Measurements from ENCODE around the gene CATSPERZ. TPM values are rescaled to one million over a fixed set of nuclear protein-coding genes. Genes with fewer than 3 reads are reported as not detected.

The CATSPERZ gene
- polyA plus RNA-seq, 4 donors: 0.15 to 0.58 TPM; not detected in 2

DNA sequence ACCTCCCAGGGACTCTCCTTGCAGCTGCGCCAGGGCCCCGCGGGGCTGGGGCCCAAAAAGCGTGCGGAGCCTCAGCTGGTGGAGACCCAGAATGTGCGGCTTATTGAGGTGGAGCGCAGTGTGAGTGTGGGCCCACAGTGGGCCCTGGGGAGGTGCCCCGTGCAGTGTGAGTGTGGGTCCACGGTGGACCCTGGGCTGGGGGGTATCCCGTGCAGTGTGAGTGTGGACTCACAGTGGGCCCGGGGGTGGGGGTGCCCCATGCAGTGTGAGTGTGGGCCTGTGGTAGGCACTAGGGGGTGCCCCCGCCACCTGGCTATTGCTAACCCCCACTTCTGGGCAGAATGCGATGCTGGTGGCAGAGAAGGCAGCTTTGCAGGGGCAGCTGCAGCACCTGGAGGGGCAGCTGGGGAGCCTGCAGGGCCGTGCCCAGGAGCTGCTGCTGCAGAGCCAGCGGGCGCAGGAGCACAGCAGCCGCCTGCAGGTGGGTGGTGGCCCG, 51.0 kb downstream of the CATSPERZ start:
- H3K27me3 ChIP-seq (ENCODE audit: control insufficient read depth in 3 of 3, insufficient read depth in 3 of 3, low read length in 3 of 3): no peaks in the 10 kb centered on the region
- peaks cover 0 to 7% (median 0%) of the 10 kb centered on the region in 3 donors for H3K4me1 ChIP-seq (ENCODE audit: control insufficient read depth in 3 of 3, insufficient read depth in 2 of 3, low read depth in 1 of 3, low read length in 2 of 3)
- no peak overlapping the region for H3K27ac ChIP-seq (ENCODE audit: low read depth in 1 of 3, low read length in 2 of 3)
- peaks cover 0 to 10% (median 0%) of the 10 kb centered on the region in 3 donors for H3K36me3 ChIP-seq (ENCODE audit: control insufficient read depth in 3 of 3, insufficient read depth in 2 of 3, low read depth in 1 of 3, low read length in 3 of 3)
- no peak for FAIRE-seq
- 87 to 93% (median 88%) methylated on average over 13 to 18 of the region's 18 CpGs for WGBS, 3 donors
- no peak for DNase-seq
- no peak overlapping the region for H3K4me3 ChIP-seq (ENCODE audit: low read depth in 1 of 3, low read length in 3 of 3)
- H3K9me3 ChIP-seq (ENCODE audit: control insufficient read depth in 2 of 2, insufficient read depth in 1 of 2, low read depth in 1 of 2, low read length in 1 of 2): no peaks in the 10 kb centered on the region

- FAIRE-seq: no peak
- Histone ChIP-seq H3K4me1 (ENCODE audit: control insufficient read depth in 3 of 3, insufficient read depth in 2 of 3, low read depth in 1 of 3, low read length in 2 of 3) (peaks cover 0 to 14% (median 0%) of the 10 kb centered on the region in 3 donors), H3K9me3 (ENCODE audit: control insufficient read depth in 2 of 2, insufficient read depth in 1 of 2, low read depth in 1 of 2, low read length in 1 of 2) (no peaks in the 10 kb centered on the region), H3K36me3 (ENCODE audit: control insufficient read depth in 3 of 3, insufficient read depth in 2 of 3, low read depth in 1 of 3, low read length in 3 of 3) (peaks cover 0 to 10% (median 0%) of the 10 kb centered on the region in 3 donors), H3K27ac (ENCODE audit: low read depth in 1 of 3, low read length in 2 of 3) (no peak overlapping the region), H3K27me3 (ENCODE audit: control insufficient read depth in 3 of 3, insufficient read depth in 3 of 3, low read length in 3 of 3) (no peaks in the 10 kb centered on the region), H3K4me3 (ENCODE audit: low read depth in 1 of 3, low read length in 3 of 3) (no peak overlapping the region)
- 91 to 93% (median 92%) methylated on average over 29 to 33 of the region's 33 CpGs for WGBS, 3 donors
- no peak for DNase-seq
Observed at GRCh38 chr11:64352099-64352994, 52.2 kb downstream of the CATSPERZ start.

- H3K36me3 ChIP-seq (ENCODE audit: control insufficient read depth in 3 of 3, insufficient read depth in 2 of 3, low read depth in 1 of 3, low read length in 3 of 3): peaks cover 0 to 10% (median 0%) of the 10 kb centered on the region in 3 donors
- no peaks in the 10 kb centered on the region for H3K27me3 ChIP-seq (ENCODE audit: control insufficient read depth in 3 of 3, insufficient read depth in 3 of 3, low read length in 3 of 3)
- H3K4me3 ChIP-seq (ENCODE audit: low read depth in 1 of 3, low read length in 3 of 3): no peak overlapping the region
- FAIRE-seq: no peak
- WGBS, 3 donors: 63 to 87% (median 68%) methylated on average over 26 to 34 of the region's 34 CpGs
- H3K27ac ChIP-seq (ENCODE audit: low read depth in 1 of 3, low read length in 2 of 3): no peak overlapping the region
- DNase-seq: no peak
- no peaks in the 10 kb centered on the region for H3K9me3 ChIP-seq (ENCODE audit: control insufficient read depth in 2 of 2, insufficient read depth in 1 of 2, low read depth in 1 of 2, low read length in 1 of 2)
- H3K4me1 ChIP-seq (ENCODE audit: control insufficient read depth in 3 of 3, insufficient read depth in 2 of 3, low read depth in 1 of 3, low read length in 2 of 3): peaks cover 0 to 22% (median 2%) of the 10 kb centered on the region in 3 donors
Observed at GRCh38 chr11:64352995-64353714, 53.0 kb downstream of the CATSPERZ start.

DNA sequence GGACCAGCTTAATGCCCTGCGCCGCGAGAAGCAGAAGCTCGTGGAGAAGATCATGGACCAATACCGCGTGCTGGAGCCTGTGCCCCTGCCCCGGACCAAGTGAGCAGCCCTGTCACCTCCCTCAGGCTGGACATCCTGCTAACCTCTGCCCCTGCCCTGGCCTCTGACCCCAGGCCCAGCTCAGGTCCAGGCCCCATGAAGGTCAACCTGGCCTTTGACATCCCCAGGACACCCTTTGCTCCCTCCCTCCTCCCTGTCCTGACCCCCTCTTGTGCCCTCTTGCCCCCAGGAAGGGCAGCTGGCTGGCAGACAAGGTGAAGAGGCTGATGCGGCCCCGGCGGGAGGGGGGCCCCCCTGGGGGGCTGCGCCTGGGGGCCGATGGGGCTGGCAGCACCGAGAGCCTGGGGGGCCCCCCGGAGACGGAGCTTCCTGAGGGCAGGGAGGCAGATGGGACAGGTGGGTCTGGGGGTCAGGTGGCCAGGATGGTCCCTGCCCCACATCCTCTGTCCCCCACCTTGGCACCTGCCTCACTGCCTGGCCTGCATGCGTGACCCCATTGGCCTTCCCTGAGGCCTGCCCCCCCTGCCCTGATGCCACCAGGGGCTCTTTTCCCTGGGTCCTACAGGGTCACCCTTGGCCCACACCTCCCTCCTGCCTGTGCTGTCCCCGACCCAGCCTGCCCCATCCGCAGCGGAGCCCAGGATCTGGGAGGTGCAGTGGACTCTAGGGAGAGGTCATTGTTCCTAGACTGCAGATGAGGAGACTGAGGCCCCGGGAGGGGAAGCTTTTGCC, 53.8 kb downstream of the CATSPERZ start:
- FAIRE-seq (no peak), DNase-seq (no peak)
- Histone ChIP-seq H3K27me3 (ENCODE audit: control insufficient read depth in 3 of 3, insufficient read depth in 3 of 3, low read length in 3 of 3) (no peaks in the 10 kb centered on the region), H3K4me3 (ENCODE audit: low read depth in 1 of 3, low read length in 3 of 3) (no peak overlapping the region), H3K27ac (ENCODE audit: low read depth in 1 of 3, low read length in 2 of 3) (no peak overlapping the region), H3K4me1 (ENCODE audit: control insufficient read depth in 3 of 3, insufficient read depth in 2 of 3, low read depth in 1 of 3, low read length in 2 of 3) (peaks cover 0 to 28% (median 6%) of the 10 kb centered on the region in 3 donors), H3K36me3 (ENCODE audit: control insufficient read depth in 3 of 3, insufficient read depth in 2 of 3, low read depth in 1 of 3, low read length in 3 of 3) (peaks cover 0 to 10% (median 0%) of the 10 kb centered on the region in 3 donors), H3K9me3 (ENCODE audit: control insufficient read depth in 2 of 2, insufficient read depth in 1 of 2, low read depth in 1 of 2, low read length in 1 of 2) (no peaks in the 10 kb centered on the region)
- WGBS, 3 donors: 74 to 84% (median 84%) methylated on average over 16 to 20 of the region's 20 CpGs

Other genes starting within 250 kb of the CATSPERZ start
- 100 to 1,000 TPM in 1 of 4 donors, 10 to 100 TPM in 3; 13.1 to 137 (median 17.8) TPM for gene MACROD1, start 134.2 kb upstream of the CATSPERZ start, polyA plus RNA-seq
- 10 to 100 TPM; 38.6 to 99.3 (median 58.8) TPM for gene STIP1, start 114.2 kb upstream of the CATSPERZ start, polyA plus RNA-seq
- 10 to 100 TPM; 11.4 to 32.2 (median 23.5) TPM for gene FERMT3, start 93.6 kb upstream of the CATSPERZ start, polyA plus RNA-seq
- gene TRPT1, start 74.2 kb upstream of the CATSPERZ start, polyA plus RNA-seq: 100 to 1,000 TPM in 1 of 4 donors, 10 to 100 TPM in 3; 46.5 to 115 (median 68.0) TPM
- 100 to 1,000 TPM in 1 of 4 donors, 10 to 100 TPM in 3; 40.0 to 140 (median 95.3) TPM for gene NUDT22, start 74.1 kb upstream of the CATSPERZ start, polyA plus RNA-seq
- 100 to 1,000 TPM in 2 of 4 donors, 10 to 100 TPM in 2; 50.6 to 164 (median 93.6) TPM for gene DNAJC4, start 69.8 kb upstream of the CATSPERZ start, polyA plus RNA-seq
- gene VEGFB, start 65.8 kb upstream of the CATSPERZ start, polyA plus RNA-seq: 100 to 1,000 TPM in 1 of 4 donors, 10 to 100 TPM in 3; 34.8 to 109 (median 48.1) TPM
- gene FKBP2, start 59.3 kb upstream of the CATSPERZ start, polyA plus RNA-seq: 100 to 1,000 TPM in 3 of 4 donors, 10 to 100 TPM in 1; 80.6 to 268 (median 213) TPM
- gene PPP1R14B, start 53.4 kb upstream of the CATSPERZ start, polyA plus RNA-seq: 100 to 1,000 TPM in 3 of 4 donors, 10 to 100 TPM in 1; 46.9 to 161 (median 143) TPM
- 100 to 1,000 TPM; 108 to 191 (median 125) TPM for gene PLCB3, start 48.8 kb upstream of the CATSPERZ start, polyA plus RNA-seq
- 10 to 100 TPM; 41.2 to 98.6 (median 74.1) TPM for gene BAD, start 15.7 kb upstream of the CATSPERZ start, polyA plus RNA-seq
- gene GPR137, start 14.5 kb upstream of the CATSPERZ start, polyA plus RNA-seq: 10 to 100 TPM; 16.5 to 27.9 (median 18.9) TPM
- gene KCNK4, start 9.1 kb upstream of the CATSPERZ start, polyA plus RNA-seq: not detected
- gene ESRRA, start 5.2 kb downstream of the CATSPERZ start, polyA plus RNA-seq: 100 to 1,000 TPM in 3 of 4 donors, 10 to 100 TPM in 1; 85.1 to 417 (median 298) TPM
- 100 to 1,000 TPM in 3 of 4 donors, 10 to 100 TPM in 1; 99.3 to 188 (median 172) TPM for gene TRMT112, start 17.2 kb downstream of the CATSPERZ start, polyA plus RNA-seq
- 100 to 1,000 TPM; 229 to 668 (median 548) TPM for gene PRDX5, start 17.8 kb downstream of the CATSPERZ start, polyA plus RNA-seq
- 100 to 1,000 TPM in 2 of 4 donors, 10 to 100 TPM in 2; 13.7 to 363 (median 89.8) TPM for gene CCDC88B, start 39.8 kb downstream of the CATSPERZ start, polyA plus RNA-seq
- 10 to 100 TPM; 27.5 to 33.4 (median 29.3) TPM for gene RPS6KA4, start 58.8 kb downstream of the CATSPERZ start, polyA plus RNA-seq

Data from small intestine (tissue), 7 donors.